GM23338 (cell line): ENCODE results near the gene CCRL2.
"Not testable (repeated sequence)": the region's sequence is repeated elsewhere in the genome, so short reads cannot be mapped to it uniquely, and the experiment has no call there.

Experiments used
- CTCF ChIP-seq, 2 experiments: fragments of 200-600 bp in 1 of 2; sonication (generic) in 1 of 2; conservative IDR thresholded peaks; 2 replicates each; pipeline versions ENCODE4 v1.5.1 to v1.6.1; 2016 to 2017; ENCODE audit warnings: antibody characterized with exemption in 2 of 2, low read depth in 2 of 2, mild to moderate bottlenecking in 2 of 2, moderate library complexity in 1 of 2
- JUNB ChIP-seq: IDR thresholded peaks from one replicate; pipeline ENCODE4 v1.6.1; 2016; ENCODE audit warnings: antibody characterized with exemption; ENCODE audit not compliant: unreplicated experiment
- POLR2AphosphoS5 ChIP-seq: IDR thresholded peaks from 2 replicates; pipeline ENCODE4 v1.6.1; 2016; ENCODE audit warnings: antibody characterized with exemption, low read depth

GRCh38 chr3:46391526-46391925, 15.5 kb upstream of the CCRL2 start:
- not testable (repeated sequence) for TF ChIP-seq POLR2AphosphoS5; CTCF (conservative IDR thresholded peaks at IDR 0.05; ENCODE audit: low read depth in 2 of 2); JUNB
